Head of caudate nucleus (tissue), 42 donors: ENCODE data around the gene CHRNA4.

Source experiments
- DNase-seq, 42 donors: peaks; one replicate each; pipeline versions ENCODE4 v3.0.0 to v3.0.0-alpha.2; 2020 to 2021; ENCODE audit warnings: mixed read lengths in 7 of 42
- intact Hi-C: fragments of 100-400 bp; cut with DNase I; formaldehyde crosslinking; loops from one replicate; pipeline ENCODE4 v1.15.0; 2022

CHRNA4 gene

GRCh38 chr20:63329331-63330083 lies 31.6 kb downstream of the CHRNA4 start:
- intact Hi-C loops = no loop called here
- DNase-seq = no peak

GRCh38 chr20:63328718-63329275 lies 32.4 kb downstream of the CHRNA4 start:
- DNase-seq = no peak
- intact Hi-C loops = no loop called here

- no peak for DNase-seq
- intact Hi-C loops = no loop called here
Measured at GRCh38 chr20:63328026-63328700, 33.0 kb downstream of the CHRNA4 start.

- intact Hi-C loops = no loop called here
- DNase-seq = no peak
Measured at GRCh38 chr20:63327231-63327745, 33.9 kb downstream of the CHRNA4 start.

GRCh38 chr20:63326314-63327230 lies 34.6 kb downstream of the CHRNA4 start:
- no peak for DNase-seq
- intact Hi-C loops = no loop called here

- intact Hi-C loops = no loop called here
Measured at GRCh38 chr20:63325554-63326313, 35.4 kb downstream of the CHRNA4 start.

GRCh38 chr20:63325021-63325471 lies 36.1 kb downstream of the CHRNA4 start:
- intact Hi-C loops = no loop called here
- DNase-seq = no peak

More at GRCh38 chr20:63325554-63326313, 35.4 kb downstream of the CHRNA4 start:
- no peak for DNase-seq

GRCh38 chr20:63323357-63323981 lies 37.7 kb downstream of the CHRNA4 start:
- peak in 2 of 42 donors; percentile 4 for DNase-seq
- intact Hi-C loops = no loop called here

- intact Hi-C loops = no loop called here
- no peak for DNase-seq
Measured at GRCh38 chr20:63322933-63323273, 38.2 kb downstream of the CHRNA4 start.

GRCh38 chr20:63322146-63322932 lies 38.8 kb downstream of the CHRNA4 start:
- DNase-seq = peak; percentile 26 to 85 (median 62)

GRCh38 chr20:63321148-63321831 lies 39.9 kb downstream of the CHRNA4 start:
- DNase-seq = peak in 1 of 42 donors; percentile 5
- intact Hi-C loops = no loop called here

More at GRCh38 chr20:63322146-63322932, 38.8 kb downstream of the CHRNA4 start:
- intact Hi-C loops = no loop called here

- intact Hi-C loops = no loop called here
- DNase-seq = no peak
Measured at GRCh38 chr20:63320616-63321147, 40.5 kb downstream of the CHRNA4 start.

- intact Hi-C loops = no loop called here
- DNase-seq = peak in 1 of 42 donors; percentile 5
Measured at GRCh38 chr20:63320041-63320511, 41.1 kb downstream of the CHRNA4 start.

- DNase-seq = peak in 1 of 42 donors; percentile 6
- intact Hi-C loops = no loop called here
Measured at GRCh38 chr20:63319164-63320040, 41.7 kb downstream of the CHRNA4 start.
